Measurements from ENCODE around the gene PILRA. TPM values are rescaled to one million over a fixed set of nuclear protein-coding genes. Genes with fewer than 3 reads are reported as not detected.

Gene PILRA
- total and polyA plus RNA-seq, 2 donors (not counting 1 experiment from before 2014, with no cell fraction given), result 10.3 to 23.0 TPM

DNA sequence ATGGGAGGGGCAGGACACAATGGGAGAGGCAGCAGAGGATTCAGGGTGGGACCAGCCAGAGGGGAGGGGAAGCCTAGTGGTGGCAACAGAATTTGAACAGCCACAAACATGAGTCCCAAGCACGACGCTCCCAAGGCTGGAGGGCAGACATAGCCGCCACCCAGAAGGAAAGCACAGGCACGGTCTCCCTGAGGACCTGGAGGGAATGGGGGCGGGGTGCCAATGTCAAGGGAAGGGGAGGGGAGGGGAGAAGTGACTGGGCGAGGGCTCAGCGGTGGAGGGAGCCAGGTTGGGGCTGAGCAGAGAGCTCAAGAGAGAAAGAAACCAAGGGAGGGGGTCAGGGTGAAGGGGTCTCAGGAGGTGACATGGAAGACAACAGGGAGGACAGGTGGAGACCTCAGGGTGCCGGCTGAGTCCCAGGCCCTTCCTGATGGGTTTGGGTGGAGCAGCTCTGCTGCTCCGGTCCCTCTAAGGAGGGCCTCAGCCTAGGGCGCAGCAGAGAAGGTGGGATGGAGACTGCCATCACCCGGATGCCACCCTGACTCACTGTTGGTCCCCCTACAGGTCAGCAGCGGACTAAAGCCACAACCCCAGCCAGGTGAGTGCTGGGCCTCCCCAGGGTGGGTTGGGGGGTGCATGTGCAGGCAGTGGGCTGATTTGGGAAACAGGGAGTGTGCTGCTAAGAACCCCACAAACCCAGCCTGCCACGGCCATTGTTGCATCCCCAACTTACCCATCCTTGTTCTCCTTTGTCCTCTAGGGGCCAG is 24.2 kb downstream of the PILRA start:
- peak overlapping the region; percentile 63 for H3K4me2 ChIP-seq (replicated peaks; ENCODE audit: low read depth, low read length, poor library complexity, severe bottlenecking)
- H3K27me3 ChIP-seq (replicated peaks in 1 of 4; ENCODE audit: control extremely low read depth in 1 of 4, control insufficient read depth in 3 of 4, insufficient read depth in 4 of 4, low read length in 3 of 4), result no peaks in the 10 kb centered on the region
- peak overlapping the region; percentile 74 for H3K4me3 Mint-ChIP-seq
- peaks cover 30 to 41% of the 10 kb centered on the region in 2 donors for H3K4me1 ChIP-seq (ENCODE audit: control insufficient read depth in 2 of 2, insufficient read depth in 2 of 2, low read length in 2 of 2)
- no peaks in the 10 kb centered on the region for H3K27me3 Mint-ChIP-seq
- peak overlapping the region in 1 of 5 experiments; percentile 37 for H3K4me3 ChIP-seq (ENCODE audit: control extremely low read depth in 1 of 5, extremely low read depth in 1 of 5, insufficient read depth in 1 of 5, low read depth in 2 of 5, low read length in 4 of 5)
- WGBS (ENCODE audit: insufficient coverage), result 87% methylated on average over 13 of the region's 13 CpGs
- no peak overlapping the region for H3K9ac ChIP-seq (ENCODE audit: low read length)
- H3K9me3 ChIP-seq (ENCODE audit: control extremely low read depth in 1 of 3, control insufficient read depth in 2 of 3, insufficient read depth in 1 of 3, low read length in 2 of 3), result peaks cover 0 to 4% (median 0%) of the 10 kb centered on the region in 3 donors
- ATAC-seq (ENCODE audit: low read depth) (no peak), DNase-seq (no peak)
- intact Hi-C loops (cut with micrococcal nuclease), result loop anchor here (2.0 kb wide), 2 partner anchors 31 to 53 kb away; partner anchors contain the start of genes MEPCE and ZCWPW1
- peaks cover 44% of the 10 kb centered on the region for H3K4me1 Mint-ChIP-seq
- TF ChIP-seq, protein P1, sequence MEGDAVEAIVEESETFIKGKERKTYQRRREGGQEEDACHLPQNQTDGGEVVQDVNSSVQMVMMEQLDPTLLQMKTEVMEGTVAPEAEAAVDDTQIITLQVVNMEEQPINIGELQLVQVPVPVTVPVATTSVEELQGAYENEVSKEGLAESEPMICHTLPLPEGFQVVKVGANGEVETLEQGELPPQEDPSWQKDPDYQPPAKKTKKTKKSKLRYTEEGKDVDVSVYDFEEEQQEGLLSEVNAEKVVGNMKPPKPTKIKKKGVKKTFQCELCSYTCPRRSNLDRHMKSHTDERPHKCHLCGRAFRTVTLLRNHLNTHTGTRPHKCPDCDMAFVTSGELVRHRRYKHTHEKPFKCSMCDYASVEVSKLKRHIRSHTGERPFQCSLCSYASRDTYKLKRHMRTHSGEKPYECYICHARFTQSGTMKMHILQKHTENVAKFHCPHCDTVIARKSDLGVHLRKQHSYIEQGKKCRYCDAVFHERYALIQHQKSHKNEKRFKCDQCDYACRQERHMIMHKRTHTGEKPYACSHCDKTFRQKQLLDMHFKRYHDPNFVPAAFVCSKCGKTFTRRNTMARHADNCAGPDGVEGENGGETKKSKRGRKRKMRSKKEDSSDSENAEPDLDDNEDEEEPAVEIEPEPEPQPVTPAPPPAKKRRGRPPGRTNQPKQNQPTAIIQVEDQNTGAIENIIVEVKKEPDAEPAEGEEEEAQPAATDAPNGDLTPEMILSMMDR (IDR thresholded peaks at IDR 0.05), result no peak
- no peak for TF ChIP-seq EZH2 (IDR thresholded peaks at IDR 0.05; ENCODE audit: borderline replicate concordance, insufficient read depth, low read depth, low read length, poor library complexity, severe bottlenecking)
- H4K20me1 ChIP-seq (ENCODE audit: control insufficient read depth, insufficient read depth, low read length, poor library complexity, severe bottlenecking), result no peaks in the 10 kb centered on the region
- ChIA-PET POLR2A (interaction anchor here (1.3 to 1.4 kb wide), 3 partner anchors 28 to 31 kb away, joined by 3 to 11 read pairs (median 5); no protein-coding TSS in a partner anchor), CTCF (interaction anchor here (1.6 to 3.2 kb wide), 4 partner anchors 9 to 38 kb away, joined by 4 to 24 read pairs (median 9); no protein-coding TSS in a partner anchor)
- peak overlapping the region; percentile 93 for H3K27ac Mint-ChIP-seq
- peak overlapping the region; percentile 32 to 46 for H3K27ac ChIP-seq (ENCODE audit: low read length in 2 of 2)
- no peaks in the 10 kb centered on the region for H3K9me3 Mint-ChIP-seq (ENCODE audit: insufficient read depth)
- peak overlapping the region; percentile 27 for H2AFZ ChIP-seq (ENCODE audit: insufficient read depth, low read depth, low read length, poor library complexity, severe bottlenecking)
- peaks cover 0 to 6% of the 10 kb centered on the region in 2 experiments for H3K36me3 ChIP-seq (replicated peaks in 1 of 2; ENCODE audit: control extremely low read depth in 1 of 2, control insufficient read depth in 1 of 2, extremely low read depth in 1 of 2, insufficient read depth in 2 of 2, low read length in 1 of 2)
- H3K79me2 ChIP-seq (ENCODE audit: control insufficient read depth, insufficient read depth, low read length), result no peaks in the 10 kb centered on the region

DNA sequence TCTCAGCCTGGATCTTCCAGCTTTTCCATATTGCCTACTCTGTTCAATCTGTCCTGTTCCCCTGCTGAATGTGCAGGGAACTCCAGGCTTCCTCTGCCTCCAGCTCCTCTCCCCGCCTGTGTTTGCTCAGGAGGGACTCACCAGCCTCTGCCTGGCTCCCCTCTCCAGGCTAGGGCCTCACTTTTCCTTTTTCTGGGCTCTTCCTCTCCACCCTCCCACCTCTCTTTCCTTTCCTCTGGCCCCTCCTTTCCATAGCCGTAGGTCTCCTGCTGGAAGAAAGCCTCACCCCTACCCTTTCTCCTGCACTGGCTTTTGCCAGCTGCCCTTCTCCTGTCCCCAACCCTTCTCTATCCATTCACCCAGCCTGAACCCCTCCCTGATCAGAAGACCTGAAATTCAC is 25.0 kb downstream of the PILRA start:
- H2AFZ ChIP-seq (ENCODE audit: insufficient read depth, low read depth, low read length, poor library complexity, severe bottlenecking), result no peak overlapping the region
- ChIA-PET POLR2A (interaction anchor here (1.3 kb wide), 1 partner anchor 30 kb away, joined by 3 read pairs; no protein-coding TSS in a partner anchor), CTCF (interaction anchor here (3.0 to 3.2 kb wide), 2 partner anchors 9 to 39 kb away, joined by 10 to 24 read pairs; no protein-coding TSS in a partner anchor)
- Mint-ChIP-seq H3K4me3 (peak overlapping the region; percentile 24), H3K9me3 (ENCODE audit: insufficient read depth) (no peaks in the 10 kb centered on the region), H3K4me1 (peaks cover 39% of the 10 kb centered on the region), H3K27ac (peak overlapping the region; percentile 79), H3K27me3 (no peaks in the 10 kb centered on the region)
- H3K27ac ChIP-seq (ENCODE audit: low read length in 2 of 2), result no peak overlapping the region
- 95% methylated on average over 2 of the region's 2 CpGs for WGBS (ENCODE audit: insufficient coverage)
- peaks cover 26 to 37% of the 10 kb centered on the region in 2 donors for H3K4me1 ChIP-seq (ENCODE audit: control insufficient read depth in 2 of 2, insufficient read depth in 2 of 2, low read length in 2 of 2)
- ATAC-seq (ENCODE audit: low read depth) (no peak), DNase-seq (no peak)
- peaks cover 0 to 10% of the 10 kb centered on the region in 2 experiments for H3K36me3 ChIP-seq (replicated peaks in 1 of 2; ENCODE audit: control extremely low read depth in 1 of 2, control insufficient read depth in 1 of 2, extremely low read depth in 1 of 2, insufficient read depth in 2 of 2, low read length in 1 of 2)
- H3K9ac ChIP-seq (ENCODE audit: low read length), result no peak overlapping the region
- H3K9me3 ChIP-seq (ENCODE audit: control extremely low read depth in 1 of 3, control insufficient read depth in 2 of 3, insufficient read depth in 1 of 3, low read length in 2 of 3), result peaks cover 0 to 4% (median 0%) of the 10 kb centered on the region in 3 donors
- no peaks in the 10 kb centered on the region for H3K79me2 ChIP-seq (ENCODE audit: control insufficient read depth, insufficient read depth, low read length)
- TF ChIP-seq, protein P1 (IDR thresholded peaks at IDR 0.05), result no peak
- no peak for TF ChIP-seq EZH2 (IDR thresholded peaks at IDR 0.05; ENCODE audit: borderline replicate concordance, insufficient read depth, low read depth, low read length, poor library complexity, severe bottlenecking)
- no peaks in the 10 kb centered on the region for H3K27me3 ChIP-seq (replicated peaks in 1 of 4; ENCODE audit: control extremely low read depth in 1 of 4, control insufficient read depth in 3 of 4, insufficient read depth in 4 of 4, low read length in 3 of 4)
- intact Hi-C loops (cut with micrococcal nuclease), result no loop called here
- no peaks in the 10 kb centered on the region for H4K20me1 ChIP-seq (ENCODE audit: control insufficient read depth, insufficient read depth, low read length, poor library complexity, severe bottlenecking)
- no peak overlapping the region for H3K4me3 ChIP-seq (ENCODE audit: control extremely low read depth in 1 of 5, extremely low read depth in 1 of 5, insufficient read depth in 1 of 5, low read depth in 2 of 5, low read length in 4 of 5)
- no peak overlapping the region for H3K4me2 ChIP-seq (replicated peaks; ENCODE audit: low read depth, low read length, poor library complexity, severe bottlenecking)

All from B cell (primary cell).